ENCODE data around the gene MPP2.

GRCh38 chr17:43848601-43849000 is 58.7 kb downstream of the MPP2 start:
- TF ChIP-seq NFRKB (IDR thresholded peaks at IDR 0.05) (no peak), HDGF (IDR thresholded peaks at IDR 0.05; ENCODE audit: borderline replicate concordance) (no peak), SP1 (IDR thresholded peaks at IDR 0.05) (no peak), ELF4 (IDR thresholded peaks at IDR 0.05) (no peak), TARDBP (IDR thresholded peaks at IDR 0.05) (no peak), CTBP1 (IDR thresholded peaks at IDR 0.05; ENCODE audit: borderline replicate concordance) (no peak), SUZ12 (IDR thresholded peaks at IDR 0.05) (no peak), FOXM1 (IDR thresholded peaks at IDR 0.05; ENCODE audit: borderline replicate concordance) (no peak), BHLHE40 (IDR thresholded peaks at IDR 0.05; ENCODE audit: borderline replicate concordance) (no peak), PKNOX1 (IDR thresholded peaks at IDR 0.05) (no peak)

Data from HEK293T (cell line).